Measurements from ENCODE around the gene KRTAP10-3.
"Not testable (repeated sequence)": the region's sequence is repeated elsewhere in the genome, so short reads cannot be mapped to it uniquely, and the experiment has no call there.

Gene KRTAP10-3

DNA sequence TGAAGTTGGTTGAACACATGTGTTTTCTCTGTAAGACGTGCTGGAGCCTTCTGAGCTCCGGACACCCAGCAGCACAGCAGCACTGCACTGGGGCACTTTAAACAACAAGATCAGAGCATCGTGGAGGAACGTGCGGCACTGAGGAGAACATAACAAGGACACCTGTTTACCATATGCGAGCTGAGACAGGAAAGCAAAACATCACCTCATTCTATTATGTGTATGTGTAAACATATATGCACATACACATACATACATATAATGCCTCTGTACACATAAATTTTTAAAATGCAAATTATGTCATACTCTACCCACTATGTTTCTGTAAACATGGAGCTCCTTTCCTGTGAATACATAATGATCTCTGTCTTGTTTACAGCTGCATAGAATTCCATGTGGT lies 36.9 kb upstream of the KRTAP10-3 start:
- no peak for DNase-seq (ENCODE audit: low read depth in 1 of 2, low spot score in 1 of 2)
- in situ Hi-C loops (cut with HindIII; ENCODE audit: low pct_unique_long_range_greater_than_20kb, low sequenced_read_pairs), result no loop called here
- no peak for TF ChIP-seq JUND (IDR thresholded peaks at IDR 0.05; ENCODE audit: low read depth)

DNA sequence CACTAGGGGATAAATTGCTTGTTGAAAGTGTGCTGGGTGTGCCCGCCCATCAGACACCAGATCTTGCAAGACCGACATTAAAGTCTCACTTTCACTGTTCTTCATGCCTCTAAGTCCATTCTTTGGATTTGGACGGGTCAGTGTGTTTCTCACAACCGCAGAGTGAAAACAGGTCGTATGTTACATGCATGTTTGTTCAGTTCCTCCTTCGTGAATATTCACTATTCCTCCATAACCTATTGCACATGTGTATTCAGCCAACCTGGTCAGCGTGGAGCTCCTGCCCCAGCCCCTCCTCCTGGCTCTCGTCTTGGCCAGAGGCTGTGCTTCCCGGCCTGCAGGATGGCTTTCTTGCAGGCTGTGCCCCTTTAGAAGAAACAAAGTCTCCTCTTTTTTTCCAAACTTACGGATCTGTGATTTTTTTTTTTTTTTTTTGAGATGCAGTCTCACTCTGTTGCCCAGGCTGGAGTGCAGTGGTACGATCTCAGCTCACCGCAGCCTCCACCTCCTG lies 35.9 kb upstream of the KRTAP10-3 start:
- in situ Hi-C loops (cut with HindIII; ENCODE audit: low pct_unique_long_range_greater_than_20kb, low sequenced_read_pairs), result no loop called here
- no peak for DNase-seq (ENCODE audit: low read depth in 1 of 2, low spot score in 1 of 2)
- no peak for TF ChIP-seq JUND (IDR thresholded peaks at IDR 0.05; ENCODE audit: low read depth)

DNA sequence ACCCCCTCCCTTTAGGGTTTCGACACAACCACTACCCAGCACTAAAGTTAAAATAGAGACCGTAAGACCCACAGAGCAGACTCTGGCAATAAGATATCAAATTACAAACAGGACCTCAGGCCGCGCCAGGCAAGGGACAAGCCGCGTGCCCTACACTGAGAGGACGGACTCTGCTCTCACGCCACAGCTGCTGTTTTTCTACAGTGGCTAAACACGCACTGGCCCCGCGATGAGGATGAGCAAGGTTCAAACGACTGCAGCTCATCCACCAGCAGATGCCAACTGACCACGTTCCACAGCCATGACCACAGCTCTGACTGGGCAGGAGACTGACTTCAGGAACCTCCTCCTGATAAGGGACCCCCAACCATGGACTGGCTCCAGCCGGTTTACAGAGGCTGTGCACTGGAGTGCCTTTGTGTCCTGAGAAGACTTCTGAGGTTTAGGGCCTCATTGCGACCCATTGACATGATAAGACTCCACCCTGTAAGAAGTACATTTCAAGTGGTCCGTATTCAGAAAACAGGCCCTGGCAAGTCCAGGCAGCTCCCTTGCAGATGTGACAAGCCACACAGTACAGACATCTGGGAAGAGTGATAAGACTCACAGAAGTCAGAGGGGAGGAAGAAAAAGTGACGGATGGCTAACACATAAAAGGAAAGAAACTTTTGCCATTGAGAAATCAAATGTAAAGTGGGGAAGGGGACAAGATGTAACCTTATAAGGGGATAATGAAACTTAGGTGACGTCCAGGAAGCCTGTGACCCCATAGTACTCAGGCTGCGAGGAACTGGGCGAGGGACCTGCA lies 35.2 kb upstream of the KRTAP10-3 start:
- TF ChIP-seq JUND (IDR thresholded peaks at IDR 0.05; ENCODE audit: low read depth), result no peak
- in situ Hi-C loops (cut with HindIII; ENCODE audit: low pct_unique_long_range_greater_than_20kb, low sequenced_read_pairs), result no loop called here
- DNase-seq (ENCODE audit: low read depth in 1 of 2, low spot score in 1 of 2), result no peak

DNA sequence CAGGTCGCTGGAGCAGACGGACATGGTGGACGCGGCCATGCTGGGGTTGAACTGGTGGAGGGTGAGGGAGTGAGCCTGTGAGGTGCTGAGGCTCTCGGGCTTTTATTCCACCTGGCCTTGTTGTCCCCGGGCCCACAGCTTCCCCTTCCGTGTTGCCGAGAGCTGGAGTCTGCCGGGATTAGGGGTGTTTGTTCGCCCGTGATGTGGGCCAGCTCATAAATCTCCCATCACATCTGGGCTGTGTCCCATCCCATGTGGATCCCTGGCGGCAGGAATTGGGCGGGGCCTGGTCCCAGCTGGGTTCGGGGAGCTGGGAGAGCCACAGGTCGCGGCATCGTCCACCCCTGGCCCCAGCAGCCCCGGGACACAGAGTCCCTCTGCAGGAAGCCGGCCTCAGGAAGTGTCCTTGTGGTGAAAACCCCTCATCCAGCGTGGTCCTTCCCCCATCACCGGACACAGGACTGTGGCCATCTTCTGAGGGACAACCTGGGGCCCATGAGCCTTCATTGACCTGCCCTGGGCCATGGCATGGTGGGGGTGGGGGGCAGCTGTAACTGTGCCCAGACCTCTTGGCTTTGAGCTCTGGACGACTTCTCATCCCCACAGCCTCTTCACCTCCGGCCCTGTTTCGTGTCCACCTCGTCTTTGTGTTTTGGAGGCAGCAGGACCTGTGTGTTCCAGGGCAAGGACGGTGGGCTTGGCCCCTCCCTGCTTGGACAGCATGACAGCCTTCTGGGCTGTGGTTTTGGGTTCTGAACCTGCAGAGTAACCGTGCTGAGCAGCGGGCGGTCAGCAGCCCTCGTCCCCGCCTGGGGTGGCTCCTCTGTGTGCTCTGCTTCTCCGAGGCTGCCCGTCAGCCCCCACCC lies 34.1 kb upstream of the KRTAP10-3 start, which contains the start of gene KRTAP10-6:
Gene KRTAP10-6 (minus strand): TSS at position 60 of the 866 bp plus-strand sequence. CDS start 21 bp downstream, at position 39.
- in situ Hi-C loops (cut with HindIII; ENCODE audit: low pct_unique_long_range_greater_than_20kb, low sequenced_read_pairs), result no loop called here
- TF ChIP-seq JUND (IDR thresholded peaks at IDR 0.05; ENCODE audit: low read depth), result no peak
- DNase-seq (ENCODE audit: low read depth in 1 of 2, low spot score in 1 of 2), result no peak

DNA sequence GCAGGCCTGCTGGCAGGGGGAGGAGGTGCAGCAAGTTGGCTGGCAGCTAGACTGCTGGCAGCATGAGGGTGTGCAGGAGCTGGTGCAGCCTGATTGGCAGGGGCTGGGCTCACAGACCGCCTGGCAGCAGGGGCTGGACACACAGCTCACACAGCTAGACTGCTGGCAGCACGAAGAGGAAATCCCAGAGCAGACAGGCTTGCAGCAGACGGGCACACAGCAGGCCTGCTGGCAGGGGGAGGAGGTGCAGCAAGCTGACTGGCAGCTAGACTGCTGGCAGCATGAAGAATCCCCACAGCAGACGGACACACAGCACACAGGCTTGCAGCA lies 33.2 kb upstream of the KRTAP10-3 start:
- DNase-seq (ENCODE audit: low read depth in 1 of 2, low spot score in 1 of 2); in situ Hi-C loops (cut with HindIII; ENCODE audit: low pct_unique_long_range_greater_than_20kb, low sequenced_read_pairs): not testable (repeated sequence)

DNA sequence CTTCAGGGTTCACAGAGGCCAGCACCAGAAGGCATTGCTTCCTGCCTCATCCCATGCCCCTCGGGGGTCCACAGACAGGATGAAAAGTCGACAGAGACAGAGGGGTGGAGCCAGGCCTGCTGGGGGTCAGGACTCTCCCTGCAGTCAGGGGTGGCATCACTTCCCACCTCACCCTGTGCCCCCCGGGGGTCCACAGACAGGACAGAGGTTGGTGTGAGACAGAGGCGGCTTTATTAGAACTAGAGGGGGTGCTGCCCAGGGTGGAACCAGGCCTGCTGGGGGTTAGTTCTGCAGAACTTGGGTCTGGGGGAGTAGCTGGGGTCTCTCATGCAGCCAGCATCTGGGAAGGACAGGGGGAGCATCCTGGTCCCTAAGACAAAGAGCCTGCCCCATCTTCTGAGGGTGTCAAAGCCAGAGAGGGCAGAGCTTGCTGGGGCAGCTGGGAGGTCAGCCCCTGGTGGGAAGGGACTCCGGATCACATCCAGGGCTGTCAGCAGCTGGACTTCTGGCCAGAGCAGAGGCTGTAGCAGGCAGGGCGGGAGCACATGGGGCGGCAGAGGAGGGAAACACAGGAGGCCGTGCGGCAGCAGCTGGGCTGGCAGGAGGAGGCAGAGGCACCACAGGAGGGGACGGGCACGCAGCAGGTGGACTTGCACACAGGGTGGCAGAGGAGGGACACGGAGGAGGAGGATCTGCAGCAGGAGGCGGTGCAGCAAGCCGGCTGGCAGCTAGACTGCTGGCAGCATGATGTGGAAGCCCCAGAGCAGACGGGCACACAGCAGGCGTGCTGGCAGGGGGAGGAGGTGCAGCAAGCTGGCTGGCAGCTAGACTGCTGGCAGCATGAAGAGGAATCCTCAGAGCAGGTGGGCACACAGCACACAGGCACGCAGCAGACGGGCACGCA lies 32.6 kb upstream of the KRTAP10-3 start:
- DNase-seq (ENCODE audit: low read depth in 1 of 2, low spot score in 1 of 2); in situ Hi-C loops (cut with HindIII; ENCODE audit: low pct_unique_long_range_greater_than_20kb, low sequenced_read_pairs): not testable (repeated sequence)

DNA sequence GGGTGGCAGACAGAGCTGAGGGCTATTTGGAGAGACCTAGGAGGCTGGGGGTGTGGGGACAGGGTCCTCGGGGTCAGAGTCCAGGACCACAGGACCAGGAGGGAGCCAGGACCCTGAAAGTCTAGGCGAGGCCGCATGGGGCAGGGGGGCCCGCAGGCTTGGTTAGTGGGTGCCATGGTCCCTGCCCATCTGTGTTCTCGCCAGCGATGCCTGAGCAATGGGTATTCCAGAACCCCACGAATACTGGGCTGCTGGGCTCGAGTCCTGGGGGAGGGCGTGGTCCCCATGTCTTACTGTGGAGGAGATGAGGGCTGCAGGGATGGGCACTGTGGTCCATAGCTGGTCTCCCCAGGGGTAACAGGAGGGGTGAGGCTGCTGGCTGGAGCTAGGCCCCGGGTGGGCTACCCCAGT lies 31.7 kb upstream of the KRTAP10-3 start:
- no peak for DNase-seq (ENCODE audit: low read depth in 1 of 2, low spot score in 1 of 2)
- in situ Hi-C loops (cut with HindIII; ENCODE audit: low pct_unique_long_range_greater_than_20kb, low sequenced_read_pairs), result no loop called here
- no peak for TF ChIP-seq JUND (IDR thresholded peaks at IDR 0.05; ENCODE audit: low read depth)

DNA sequence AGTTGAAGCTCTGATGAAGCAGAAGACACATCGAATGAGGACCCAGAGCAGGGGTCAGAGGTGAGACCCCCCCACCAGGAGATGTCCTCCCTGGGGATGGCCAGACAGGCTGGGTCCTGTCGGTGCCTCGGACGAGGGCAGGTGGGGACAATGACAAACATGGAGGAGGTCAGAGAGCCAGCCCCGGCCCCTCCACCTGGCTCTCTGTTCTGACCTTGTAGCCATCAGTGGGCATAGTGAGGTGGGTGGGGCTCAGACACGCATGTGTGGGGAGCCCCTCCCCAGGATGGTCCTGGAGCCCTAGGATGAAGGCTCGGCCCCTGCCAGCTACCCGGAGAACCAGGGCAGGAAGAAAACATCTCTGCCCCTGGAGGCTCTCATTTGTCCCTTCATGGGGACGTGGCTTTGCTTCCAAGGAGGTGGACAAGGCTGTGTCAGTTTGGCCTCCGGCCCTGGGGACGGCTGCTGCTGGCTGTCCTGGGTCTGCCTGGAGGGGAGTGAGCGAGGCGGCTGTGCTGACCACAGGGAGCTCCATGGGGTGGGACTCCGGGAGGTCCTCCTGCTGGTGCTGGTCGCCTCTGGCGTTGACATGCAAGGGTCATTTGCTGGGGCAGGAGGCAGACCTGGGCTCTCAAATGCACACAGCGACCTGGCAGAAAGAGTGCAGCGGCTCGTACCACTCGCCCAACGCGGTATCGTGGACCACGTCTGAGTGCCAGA lies 31.2 kb upstream of the KRTAP10-3 start:
- in situ Hi-C loops (cut with HindIII; ENCODE audit: low pct_unique_long_range_greater_than_20kb, low sequenced_read_pairs), result no loop called here
- TF ChIP-seq JUND (IDR thresholded peaks at IDR 0.05; ENCODE audit: low read depth), result no peak

DNA sequence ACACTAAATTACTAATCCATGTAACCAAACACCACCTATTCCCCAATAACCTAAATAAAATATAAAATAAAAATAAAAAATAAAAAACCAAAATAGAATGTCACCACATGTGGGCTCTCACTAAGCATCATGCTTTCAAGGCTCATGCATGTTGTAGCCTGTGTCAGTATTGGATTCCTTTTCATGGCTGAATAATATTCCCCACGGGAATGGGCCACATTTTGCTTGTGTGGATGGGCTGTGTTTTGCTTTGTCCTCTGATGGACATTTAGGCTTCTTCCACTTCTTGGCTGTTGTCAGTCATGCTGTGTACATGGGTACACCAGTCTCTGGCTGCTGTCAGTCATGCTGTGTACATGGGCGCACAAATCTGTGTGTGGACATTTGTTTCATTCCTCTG lies 30.5 kb upstream of the KRTAP10-3 start:
- no peak for DNase-seq (ENCODE audit: low read depth in 1 of 2, low spot score in 1 of 2)
- in situ Hi-C loops (cut with HindIII; ENCODE audit: low pct_unique_long_range_greater_than_20kb, low sequenced_read_pairs), result no loop called here
- no peak for TF ChIP-seq JUND (IDR thresholded peaks at IDR 0.05; ENCODE audit: low read depth)

More for the DNA sequence above, 31.2 kb upstream of the KRTAP10-3 start:
- DNase-seq (ENCODE audit: low read depth in 1 of 2, low spot score in 1 of 2), result no peak

DNA sequence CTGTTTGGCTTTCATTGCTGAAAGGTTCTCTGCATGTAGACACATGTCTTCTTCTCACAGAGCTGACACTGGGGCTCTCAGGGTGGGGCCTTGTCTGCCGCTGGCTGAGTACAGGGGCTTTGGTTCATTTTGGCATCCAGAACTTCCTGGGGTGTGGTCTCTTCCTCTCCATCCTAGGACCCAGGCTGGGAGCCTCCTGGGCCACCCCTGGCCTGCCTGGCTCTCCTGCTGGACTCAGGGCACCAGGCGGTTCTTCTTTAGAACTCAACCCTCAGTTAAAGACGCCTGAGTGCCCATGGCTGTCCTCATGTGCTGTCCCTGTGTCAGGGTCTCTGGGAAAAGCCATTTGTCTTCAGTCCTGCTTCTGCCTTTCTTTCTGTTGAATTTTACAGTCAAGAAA lies 27.3 kb upstream of the KRTAP10-3 start:
- in situ Hi-C loops (cut with HindIII; ENCODE audit: low pct_unique_long_range_greater_than_20kb, low sequenced_read_pairs), result no loop called here
- no peak for DNase-seq (ENCODE audit: low read depth in 1 of 2, low spot score in 1 of 2)
- TF ChIP-seq JUND (IDR thresholded peaks at IDR 0.05; ENCODE audit: low read depth), result no peak

DNA sequence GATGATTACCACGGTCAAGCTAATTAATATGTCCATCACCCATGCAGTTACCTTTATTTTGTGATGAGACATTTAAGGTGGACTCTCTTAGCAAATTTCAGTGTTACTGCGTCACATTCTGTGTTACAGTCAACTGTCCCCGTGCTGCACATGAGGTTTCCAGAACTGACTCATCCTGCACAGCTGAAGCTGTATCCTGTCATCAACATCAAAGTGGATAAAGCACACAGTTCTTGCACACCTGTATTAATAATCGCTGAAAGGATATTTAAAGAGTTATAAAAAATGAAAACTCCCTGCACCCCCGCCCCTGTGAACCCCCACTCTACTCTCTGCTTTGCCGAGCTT lies 25.2 kb upstream of the KRTAP10-3 start:
- DNase-seq (ENCODE audit: low read depth in 1 of 2, low spot score in 1 of 2), result no peak
- in situ Hi-C loops (cut with HindIII; ENCODE audit: low pct_unique_long_range_greater_than_20kb, low sequenced_read_pairs), result no loop called here
- TF ChIP-seq JUND (IDR thresholded peaks at IDR 0.05; ENCODE audit: low read depth), result no peak

Data from T47D (cell line).